Measurements from ENCODE around the gene NEK3.
"Not testable (repeated sequence)": the region's sequence is repeated elsewhere in the genome, so short reads cannot be mapped to it uniquely, and the experiment has no call there.

The NEK3 gene

DNA sequence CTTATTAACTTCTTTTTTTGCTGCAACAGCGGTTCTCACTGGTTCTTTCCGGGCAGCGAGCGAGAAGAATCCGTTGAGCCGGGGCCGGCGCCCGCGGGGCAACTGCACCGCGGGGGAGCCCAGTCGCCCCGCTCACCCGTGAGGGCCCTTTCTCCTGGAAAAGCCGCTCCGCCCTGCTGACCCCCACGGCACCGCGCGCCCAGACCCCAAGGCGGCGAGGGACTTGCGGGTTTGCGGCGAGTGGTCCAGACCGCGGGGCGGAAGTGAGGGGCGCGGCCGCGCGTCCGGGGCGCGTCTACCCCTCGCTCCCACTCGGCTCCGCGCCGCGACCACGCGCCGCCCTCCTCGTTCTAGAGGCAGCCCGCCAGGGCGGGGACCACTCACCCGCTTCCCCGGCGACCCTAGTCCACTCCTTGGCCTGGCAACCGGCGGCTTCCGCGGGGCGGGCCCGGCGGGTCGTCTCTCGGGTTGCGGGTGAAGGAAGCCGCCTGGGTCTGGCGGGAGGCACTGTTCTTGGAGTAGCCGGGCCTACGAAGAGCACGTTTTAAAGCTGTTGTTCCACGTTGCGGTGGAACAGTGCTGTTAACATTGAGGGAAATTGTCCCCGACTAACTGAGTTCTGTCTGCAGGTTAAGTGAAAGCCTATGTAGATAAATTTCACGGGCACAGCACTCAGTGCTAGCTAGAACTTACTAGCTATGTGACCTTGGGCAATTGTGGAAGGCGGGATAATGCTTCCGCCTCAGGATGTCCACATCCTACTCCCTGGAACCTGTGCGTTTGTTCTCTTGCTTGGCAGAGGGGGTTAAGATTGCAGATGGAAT, at the start of gene NEK3:
Gene NEK3 (minus strand): TSS at position 439 of the 824 bp plus-strand sequence. CDS start 3,406 bp downstream, outside the sequence.
- peaks cover 3% of the 10 kb centered on the region; the same call in 1 of the 2 replicates for H3K4me1 ChIP-seq (ENCODE audit: control insufficient read depth, insufficient read depth, low read length)
- no peaks in the 10 kb centered on the region for H3K36me3 ChIP-seq (ENCODE audit: control insufficient read depth, insufficient read depth, low read length)
- H3K27ac ChIP-seq (ENCODE audit: low read depth, low read length), result peak within 1 kb of the TSS; percentile 17

GRCh38 chr13:52208384-52208783, 49.0 kb upstream of the NEK3 start:
- H3K27me3 ChIP-seq (ENCODE audit: control insufficient read depth, insufficient read depth, low read length); H3K36me3 ChIP-seq (ENCODE audit: control insufficient read depth, insufficient read depth, low read length); H3K9ac ChIP-seq (ENCODE audit: low read depth, low read length); H3K4me3 ChIP-seq (ENCODE audit: low read depth, low read length); H3K27ac ChIP-seq (ENCODE audit: low read depth, low read length); H3K4me1 ChIP-seq (ENCODE audit: control insufficient read depth, insufficient read depth, low read length); H3K9me3 ChIP-seq (ENCODE audit: control insufficient read depth, insufficient read depth, low read length): not testable (repeated sequence)

More for the DNA sequence above, at the start of gene NEK3:
- peak within 1 kb of the TSS; percentile 64 for H3K9ac ChIP-seq (ENCODE audit: low read depth, low read length)
- peak within 1 kb of the TSS; percentile 91 for H3K4me3 ChIP-seq (ENCODE audit: low read depth, low read length)
- no peaks in the 10 kb centered on the region; the same call in 1 of the 2 replicates for H3K9me3 ChIP-seq (ENCODE audit: control insufficient read depth, insufficient read depth, low read length)
- H3K27me3 ChIP-seq (ENCODE audit: control insufficient read depth, insufficient read depth, low read length), result peaks cover 19% of the 10 kb centered on the region

- not testable (repeated sequence) for H3K4me3 ChIP-seq (ENCODE audit: low read depth, low read length); H3K4me1 ChIP-seq (ENCODE audit: control insufficient read depth, insufficient read depth, low read length); H3K9ac ChIP-seq (ENCODE audit: low read depth, low read length); H3K36me3 ChIP-seq (ENCODE audit: control insufficient read depth, insufficient read depth, low read length); H3K9me3 ChIP-seq (ENCODE audit: control insufficient read depth, insufficient read depth, low read length); H3K27me3 ChIP-seq (ENCODE audit: control insufficient read depth, insufficient read depth, low read length); H3K27ac ChIP-seq (ENCODE audit: low read depth, low read length)
Observed at GRCh38 chr13:52207896-52208295, 48.5 kb upstream of the NEK3 start.

GRCh38 chr13:52207337-52207736, 47.9 kb upstream of the NEK3 start:
- H3K4me3 ChIP-seq (ENCODE audit: low read depth, low read length); H3K4me1 ChIP-seq (ENCODE audit: control insufficient read depth, insufficient read depth, low read length); H3K27me3 ChIP-seq (ENCODE audit: control insufficient read depth, insufficient read depth, low read length); H3K9ac ChIP-seq (ENCODE audit: low read depth, low read length); H3K9me3 ChIP-seq (ENCODE audit: control insufficient read depth, insufficient read depth, low read length); H3K27ac ChIP-seq (ENCODE audit: low read depth, low read length); H3K36me3 ChIP-seq (ENCODE audit: control insufficient read depth, insufficient read depth, low read length): not testable (repeated sequence)

DNA sequence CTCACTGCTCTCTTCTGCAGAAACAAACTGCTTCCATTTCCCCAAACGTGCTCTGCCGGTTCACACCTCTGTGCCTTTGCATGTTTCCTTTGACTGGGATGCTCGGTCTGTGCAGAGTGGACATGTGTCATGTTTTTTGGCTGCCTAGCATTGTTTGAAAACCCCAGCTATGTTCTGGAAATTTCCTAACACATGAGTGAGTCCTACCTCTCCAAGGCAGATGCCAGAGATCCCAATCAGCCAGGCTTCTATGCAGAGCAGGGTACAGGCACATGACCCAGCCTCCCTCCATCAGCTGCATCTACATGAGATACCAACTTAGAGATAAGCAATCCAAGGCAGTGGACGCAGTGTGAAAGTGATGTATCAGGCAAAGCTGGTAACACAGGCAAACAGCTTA, 45.1 kb upstream of the NEK3 start:
- not testable (repeated sequence) for H3K27me3 ChIP-seq (ENCODE audit: control insufficient read depth, insufficient read depth, low read length); H3K27ac ChIP-seq (ENCODE audit: low read depth, low read length); H3K9ac ChIP-seq (ENCODE audit: low read depth, low read length)

DNA sequence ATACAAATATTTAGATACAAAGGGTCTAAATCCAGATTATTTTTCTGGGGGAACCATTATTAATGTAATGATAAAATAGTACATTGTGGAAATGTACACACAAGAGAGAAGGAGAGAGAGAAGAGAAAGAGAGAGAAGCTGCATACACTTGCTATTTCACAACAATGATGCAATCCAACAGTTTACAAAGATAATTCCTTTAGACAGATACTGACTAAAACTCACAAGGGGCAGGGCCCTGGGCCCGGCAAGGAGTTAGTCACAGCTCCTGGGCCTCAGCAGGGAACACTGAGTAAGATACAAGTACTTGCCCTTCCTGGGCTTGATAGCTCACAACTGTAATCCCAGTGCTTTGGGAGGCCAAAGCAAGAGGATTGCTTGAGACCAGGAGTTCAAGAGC, 44.5 kb upstream of the NEK3 start:
- not testable (repeated sequence) for H3K27me3 ChIP-seq (ENCODE audit: control insufficient read depth, insufficient read depth, low read length); H3K9me3 ChIP-seq (ENCODE audit: control insufficient read depth, insufficient read depth, low read length); H3K9ac ChIP-seq (ENCODE audit: low read depth, low read length); H3K27ac ChIP-seq (ENCODE audit: low read depth, low read length); H3K4me1 ChIP-seq (ENCODE audit: control insufficient read depth, insufficient read depth, low read length); H3K4me3 ChIP-seq (ENCODE audit: low read depth, low read length); H3K36me3 ChIP-seq (ENCODE audit: control insufficient read depth, insufficient read depth, low read length)

More for the DNA sequence above, 45.1 kb upstream of the NEK3 start:
- not testable (repeated sequence) for H3K4me3 ChIP-seq (ENCODE audit: low read depth, low read length); H3K36me3 ChIP-seq (ENCODE audit: control insufficient read depth, insufficient read depth, low read length); H3K9me3 ChIP-seq (ENCODE audit: control insufficient read depth, insufficient read depth, low read length); H3K4me1 ChIP-seq (ENCODE audit: control insufficient read depth, insufficient read depth, low read length)

GRCh38 chr13:52202506-52202905, 43.1 kb upstream of the NEK3 start:
- not testable (repeated sequence) for H3K27ac ChIP-seq (ENCODE audit: low read depth, low read length); H3K9ac ChIP-seq (ENCODE audit: low read depth, low read length); H3K4me1 ChIP-seq (ENCODE audit: control insufficient read depth, insufficient read depth, low read length); H3K4me3 ChIP-seq (ENCODE audit: low read depth, low read length); H3K27me3 ChIP-seq (ENCODE audit: control insufficient read depth, insufficient read depth, low read length); H3K9me3 ChIP-seq (ENCODE audit: control insufficient read depth, insufficient read depth, low read length); H3K36me3 ChIP-seq (ENCODE audit: control insufficient read depth, insufficient read depth, low read length)

DNA sequence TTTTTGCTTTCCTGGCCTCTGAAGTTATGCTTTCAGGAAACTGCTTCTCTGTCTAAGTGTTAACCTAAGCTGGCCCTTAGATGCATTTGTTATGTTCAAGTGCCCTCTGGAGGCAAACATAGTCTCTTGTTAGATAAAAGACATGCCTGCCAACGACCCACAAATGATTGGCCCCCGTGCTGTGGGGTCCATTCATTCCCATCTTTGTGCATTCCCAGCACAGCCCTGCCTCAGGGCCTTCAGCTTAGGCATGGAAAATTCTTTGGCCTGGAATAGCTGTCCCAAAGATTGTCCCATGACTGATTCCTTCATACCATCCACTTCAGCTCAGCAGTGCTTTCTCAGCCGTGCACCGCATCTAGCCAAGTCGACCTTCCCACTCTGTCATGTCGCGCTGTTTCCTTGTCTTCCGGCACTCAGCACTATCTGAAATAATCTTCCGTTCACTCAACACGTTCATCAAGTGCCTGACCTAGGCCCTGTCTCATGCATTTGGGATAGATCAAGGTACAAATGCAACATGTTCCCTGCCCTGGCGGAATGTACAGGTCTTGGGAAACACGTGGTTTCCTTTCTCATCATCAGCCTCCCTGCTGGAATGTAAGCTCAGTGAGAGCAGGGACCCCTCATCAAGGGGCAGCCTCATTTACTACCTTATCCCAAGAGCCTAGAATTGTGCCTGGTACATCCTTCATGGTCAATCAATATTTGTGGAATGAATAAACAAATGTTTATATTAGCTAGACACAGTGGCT, 42.2 kb upstream of the NEK3 start:
- not testable (repeated sequence) for H3K27ac ChIP-seq (ENCODE audit: low read depth, low read length); H3K4me3 ChIP-seq (ENCODE audit: low read depth, low read length); H3K4me1 ChIP-seq (ENCODE audit: control insufficient read depth, insufficient read depth, low read length); H3K36me3 ChIP-seq (ENCODE audit: control insufficient read depth, insufficient read depth, low read length); H3K9ac ChIP-seq (ENCODE audit: low read depth, low read length); H3K9me3 ChIP-seq (ENCODE audit: control insufficient read depth, insufficient read depth, low read length); H3K27me3 ChIP-seq (ENCODE audit: control insufficient read depth, insufficient read depth, low read length)

GRCh38 chr13:52195401-52195837, 36.0 kb upstream of the NEK3 start:
- Histone ChIP-seq H3K9me3 (ENCODE audit: control insufficient read depth, insufficient read depth, low read length) (no peaks in the 10 kb centered on the region), H3K9ac (ENCODE audit: low read depth, low read length) (no peak overlapping the region), H3K27me3 (ENCODE audit: control insufficient read depth, insufficient read depth, low read length) (no peaks in the 10 kb centered on the region), H3K4me1 (ENCODE audit: control insufficient read depth, insufficient read depth, low read length) (peaks cover 2% of the 10 kb centered on the region; the same call in 1 of the 2 replicates), H3K27ac (ENCODE audit: low read depth, low read length) (no peak overlapping the region), H3K36me3 (ENCODE audit: control insufficient read depth, insufficient read depth, low read length) (no peaks in the 10 kb centered on the region), H3K4me3 (ENCODE audit: low read depth, low read length) (no peak overlapping the region)

DNA sequence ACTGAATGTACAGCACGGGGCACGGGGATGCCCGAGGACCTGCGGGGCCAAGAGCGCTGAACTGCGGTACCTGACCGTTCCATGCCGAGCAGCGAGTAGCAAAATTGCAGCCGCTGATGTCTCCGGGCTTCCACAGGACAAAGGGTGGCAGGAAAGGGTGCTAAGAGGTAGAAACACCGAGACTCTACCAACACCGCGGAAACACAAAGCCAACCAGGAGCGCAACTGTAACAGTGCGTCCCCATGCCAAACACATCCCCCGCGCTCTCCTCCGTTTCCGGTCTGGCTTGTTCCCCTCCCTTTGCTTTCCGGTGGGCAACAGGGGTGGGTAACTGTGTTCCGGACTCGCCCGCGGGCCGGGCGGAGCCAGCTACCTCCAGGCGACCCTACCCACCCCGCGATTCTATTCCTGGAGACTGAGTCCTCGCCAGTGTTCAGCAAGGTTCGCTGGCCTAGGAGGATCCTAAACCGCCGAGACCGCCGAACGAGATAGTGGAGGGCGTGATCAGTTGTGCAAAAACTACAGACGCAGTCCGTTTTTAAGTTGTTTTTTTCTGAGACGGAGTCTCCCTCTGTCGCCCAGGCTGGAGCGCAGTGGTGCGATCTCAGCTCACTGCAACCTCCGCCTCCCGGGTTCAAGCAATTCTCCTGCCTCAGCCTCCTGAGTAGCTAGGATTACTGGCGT, 34.9 kb upstream of the NEK3 start:
- H3K9me3 ChIP-seq (ENCODE audit: control insufficient read depth, insufficient read depth, low read length), result no peaks in the 10 kb centered on the region
- H3K4me3 ChIP-seq (ENCODE audit: low read depth, low read length), result peak overlapping the region; percentile 82
- H3K36me3 ChIP-seq (ENCODE audit: control insufficient read depth, insufficient read depth, low read length), result no peaks in the 10 kb centered on the region
- H3K27me3 ChIP-seq (ENCODE audit: control insufficient read depth, insufficient read depth, low read length), result no peaks in the 10 kb centered on the region
- peak overlapping the region; percentile 86 for H3K9ac ChIP-seq (ENCODE audit: low read depth, low read length)
- peak overlapping the region; percentile 73 for H3K27ac ChIP-seq (ENCODE audit: low read depth, low read length)
- H3K4me1 ChIP-seq (ENCODE audit: control insufficient read depth, insufficient read depth, low read length), result peaks cover 2% of the 10 kb centered on the region; the same call in 1 of the 2 replicates
